Right lobe of liver (tissue), 4 donors: Measurements from ENCODE around the gene AKR1C4.

Source experiments
- POLR2A ChIP-seq: fragments of 450-650 bp; IDR thresholded peaks from one replicate; pipeline ENCODE4 v1.6.1; 2017; ENCODE audit warnings: antibody characterized with exemption, mild to moderate bottlenecking
- TF ChIP-seq, protein P1 (sequence below), 4 donors: fragments of 200-600 bp in 3 of 4; fragments of 450-650 bp in 1 of 4; IDR thresholded peaks; one replicate each; pipeline versions ENCODE4 v1.5.1 to v1.8.0; 2016 to 2022; ENCODE audit warnings: antibody characterized with exemption in 4 of 4, mild to moderate bottlenecking in 2 of 4
- donor health status: DM: no; HTN: no; CAD: no.
- donor health status: DM: no; HTN: no; CAD: no.
- donor health status: DM: no; HTN: yes; CAD: no.

DNA sequence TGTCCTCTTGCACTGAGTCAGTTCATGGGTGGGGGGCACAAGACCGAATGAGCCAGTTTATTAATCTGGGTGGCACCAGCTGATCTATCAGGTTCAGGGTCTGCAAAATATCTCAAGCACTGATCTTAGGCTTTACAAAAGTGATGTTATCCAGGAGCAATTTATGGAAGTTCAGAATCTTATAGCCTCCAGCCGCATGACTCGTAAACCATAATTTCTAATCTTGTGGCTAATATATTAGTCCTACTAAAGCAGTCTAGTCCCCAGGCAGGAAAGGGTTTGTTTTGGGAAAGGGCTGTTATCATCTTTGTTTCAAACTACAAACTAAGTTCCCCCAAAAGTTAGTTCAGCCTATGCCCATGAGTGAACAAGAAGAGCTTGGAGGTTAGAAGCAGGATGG, 45.6 kb upstream of the AKR1C4 start:
- TF ChIP-seq, protein P1, sequence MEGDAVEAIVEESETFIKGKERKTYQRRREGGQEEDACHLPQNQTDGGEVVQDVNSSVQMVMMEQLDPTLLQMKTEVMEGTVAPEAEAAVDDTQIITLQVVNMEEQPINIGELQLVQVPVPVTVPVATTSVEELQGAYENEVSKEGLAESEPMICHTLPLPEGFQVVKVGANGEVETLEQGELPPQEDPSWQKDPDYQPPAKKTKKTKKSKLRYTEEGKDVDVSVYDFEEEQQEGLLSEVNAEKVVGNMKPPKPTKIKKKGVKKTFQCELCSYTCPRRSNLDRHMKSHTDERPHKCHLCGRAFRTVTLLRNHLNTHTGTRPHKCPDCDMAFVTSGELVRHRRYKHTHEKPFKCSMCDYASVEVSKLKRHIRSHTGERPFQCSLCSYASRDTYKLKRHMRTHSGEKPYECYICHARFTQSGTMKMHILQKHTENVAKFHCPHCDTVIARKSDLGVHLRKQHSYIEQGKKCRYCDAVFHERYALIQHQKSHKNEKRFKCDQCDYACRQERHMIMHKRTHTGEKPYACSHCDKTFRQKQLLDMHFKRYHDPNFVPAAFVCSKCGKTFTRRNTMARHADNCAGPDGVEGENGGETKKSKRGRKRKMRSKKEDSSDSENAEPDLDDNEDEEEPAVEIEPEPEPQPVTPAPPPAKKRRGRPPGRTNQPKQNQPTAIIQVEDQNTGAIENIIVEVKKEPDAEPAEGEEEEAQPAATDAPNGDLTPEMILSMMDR (IDR thresholded peaks at IDR 0.05), result no peak
- no peak for TF ChIP-seq POLR2A
